ENCODE results near the gene MCTP2. TPM values are rescaled to one million over a fixed set of nuclear protein-coding genes. Genes with fewer than 3 reads are reported as not detected.
"Not testable (repeated sequence)": the region's sequence is repeated elsewhere in the genome, so short reads cannot be mapped to it uniquely, and the experiment has no call there.

Gene MCTP2
- total RNA-seq, 1 experiment from 2014 or later = 10.1 TPM

GRCh38 chr15:94470492-94470891 lies 239.1 kb downstream of the MCTP2 start:
- H3K36me3 ChIP-seq = no peaks in the 10 kb centered on the region
- no peak overlapping the region for H3K4me3 ChIP-seq
- H3K9me3 ChIP-seq = no peaks in the 10 kb centered on the region
- no peak for DNase-seq
- no peaks in the 10 kb centered on the region for H3K27me3 ChIP-seq

- Histone ChIP-seq H3K36me3 (no peaks in the 10 kb centered on the region), H3K9me3 (no peaks in the 10 kb centered on the region), H3K4me3 (no peak overlapping the region), H3K27me3 (no peaks in the 10 kb centered on the region)
- no peak for DNase-seq
These were observed 245.3 kb downstream of the MCTP2 start for GRCh38 chr15:94476686-94477085.

GRCh38 chr15:94477913-94478553 lies 246.7 kb downstream of the MCTP2 start:
- Histone ChIP-seq H3K27me3 (no peaks in the 10 kb centered on the region), H3K36me3 (no peaks in the 10 kb centered on the region), H3K9me3 (no peaks in the 10 kb centered on the region), H3K4me3 (no peak overlapping the region)
- DNase-seq = no peak

GRCh38 chr15:94478763-94479162 lies 247.4 kb downstream of the MCTP2 start:
- H3K27me3 ChIP-seq = no peaks in the 10 kb centered on the region
- no peak for DNase-seq
- H3K9me3 ChIP-seq = no peaks in the 10 kb centered on the region
- H3K4me3 ChIP-seq = no peak overlapping the region
- H3K36me3 ChIP-seq = no peaks in the 10 kb centered on the region

GRCh38 chr15:94480289-94480834 lies 249.0 kb downstream of the MCTP2 start:
- no peak for DNase-seq
- H3K36me3 ChIP-seq = no peaks in the 10 kb centered on the region
- H3K4me3 ChIP-seq = no peak overlapping the region
- H3K27me3 ChIP-seq = no peaks in the 10 kb centered on the region
- no peaks in the 10 kb centered on the region for H3K9me3 ChIP-seq

GRCh38 chr15:94485148-94485719 lies 253.9 kb downstream of the MCTP2 start:
- Histone ChIP-seq H3K4me3 (no peak overlapping the region), H3K36me3 (no peaks in the 10 kb centered on the region), H3K9me3 (no peaks in the 10 kb centered on the region), H3K27me3 (no peaks in the 10 kb centered on the region)
- DNase-seq = no peak

GRCh38 chr15:94487635-94488034 lies 256.3 kb downstream of the MCTP2 start:
- no peak overlapping the region for H3K4me3 ChIP-seq
- no peaks in the 10 kb centered on the region for H3K36me3 ChIP-seq
- H3K27me3 ChIP-seq = no peaks in the 10 kb centered on the region
- DNase-seq = no peak
- H3K9me3 ChIP-seq = no peaks in the 10 kb centered on the region

GRCh38 chr15:94493176-94493575 lies 261.8 kb downstream of the MCTP2 start:
- no peak for DNase-seq
- Histone ChIP-seq H3K4me3 (no peak overlapping the region), H3K27me3 (no peaks in the 10 kb centered on the region), H3K9me3 (no peaks in the 10 kb centered on the region), H3K36me3 (no peaks in the 10 kb centered on the region)

- H3K4me3 ChIP-seq, H3K36me3 ChIP-seq, H3K9me3 ChIP-seq, DNase-seq, H3K27me3 ChIP-seq: not testable (repeated sequence)
These were observed 262.2 kb downstream of the MCTP2 start for GRCh38 chr15:94493586-94493985.

- no peaks in the 10 kb centered on the region for H3K36me3 ChIP-seq
- H3K9me3 ChIP-seq = no peaks in the 10 kb centered on the region
- H3K4me3 ChIP-seq = no peak overlapping the region
- no peaks in the 10 kb centered on the region for H3K27me3 ChIP-seq
- DNase-seq = no peak
These were observed 263.4 kb downstream of the MCTP2 start for GRCh38 chr15:94494732-94495131.

- Histone ChIP-seq H3K27me3 (no peaks in the 10 kb centered on the region; the same call in none of the 2 replicates), H3K36me3 (no peaks in the 10 kb centered on the region), H3K9me3 (peaks cover 3% of the 10 kb centered on the region; the same call in 1 of the 2 replicates), H3K4me3 (no peak overlapping the region)
- DNase-seq = no peak
These were observed 271.9 kb downstream of the MCTP2 start for GRCh38 chr15:94503293-94503692.

GRCh38 chr15:94509259-94509658 lies 277.9 kb downstream of the MCTP2 start:
- DNase-seq = no peak
- no peaks in the 10 kb centered on the region for H3K36me3 ChIP-seq
- no peak overlapping the region for H3K4me3 ChIP-seq
- peaks cover 3% of the 10 kb centered on the region; the same call in 1 of the 2 replicates for H3K9me3 ChIP-seq
- H3K27me3 ChIP-seq = no peaks in the 10 kb centered on the region; the same call in 1 of the 2 replicates

- H3K9me3 ChIP-seq = peaks cover 4% of the 10 kb centered on the region; the same call in 1 of the 2 replicates
- no peak overlapping the region for H3K4me3 ChIP-seq
- no peak for DNase-seq
- no peaks in the 10 kb centered on the region for H3K36me3 ChIP-seq
- H3K27me3 ChIP-seq = no peaks in the 10 kb centered on the region; the same call in 1 of the 2 replicates
These were observed 290.8 kb downstream of the MCTP2 start for GRCh38 chr15:94522125-94522524.

GRCh38 chr15:94523873-94524272 lies 292.5 kb downstream of the MCTP2 start:
- Histone ChIP-seq H3K4me3 (no peak overlapping the region), H3K27me3 (no peaks in the 10 kb centered on the region; the same call in 1 of the 2 replicates), H3K9me3 (no peaks in the 10 kb centered on the region), H3K36me3 (no peaks in the 10 kb centered on the region)
- DNase-seq = no peak

GRCh38 chr15:94524565-94524964 lies 293.2 kb downstream of the MCTP2 start:
- H3K9me3 ChIP-seq = no peaks in the 10 kb centered on the region
- no peaks in the 10 kb centered on the region for H3K36me3 ChIP-seq
- no peak overlapping the region for H3K4me3 ChIP-seq
- no peak for DNase-seq
- no peaks in the 10 kb centered on the region; the same call in 1 of the 2 replicates for H3K27me3 ChIP-seq

GRCh38 chr15:94526071-94526689 lies 294.8 kb downstream of the MCTP2 start:
- no peaks in the 10 kb centered on the region for H3K36me3 ChIP-seq
- H3K4me3 ChIP-seq = no peak overlapping the region
- DNase-seq = no peak
- H3K27me3 ChIP-seq = no peaks in the 10 kb centered on the region; the same call in 1 of the 2 replicates
- H3K9me3 ChIP-seq = no peaks in the 10 kb centered on the region

GRCh38 chr15:94532226-94532625 lies 300.9 kb downstream of the MCTP2 start:
- Histone ChIP-seq H3K4me3 (no peak overlapping the region), H3K27me3 (no peaks in the 10 kb centered on the region), H3K9me3 (no peaks in the 10 kb centered on the region), H3K36me3 (no peaks in the 10 kb centered on the region)
- no peak for DNase-seq
